ENCODE data around the gene MCL1.

The MCL1 gene

GRCh38 chr1:150552128-150552910 lies 27.1 kb downstream of the MCL1 start (continued):
- TF ChIP-seq ZNF692 (tag by site-specific recombination; IDR thresholded peaks at IDR 0.05) (no peak; the same call in 1 of the 2 replicates), ZNF610 (tag by site-specific recombination; IDR thresholded peaks at IDR 0.05; ENCODE audit: borderline replicate concordance) (no peak), SP2 (tag by site-specific recombination; IDR thresholded peaks at IDR 0.05) (peak; percentile 58), ZBTB17 (tag by site-specific recombination; IDR thresholded peaks at IDR 0.05) (no peak), ZSCAN4 (tag by site-specific recombination; IDR thresholded peaks at IDR 0.05) (no peak), ZNF280C (tag by site-specific recombination; IDR thresholded peaks at IDR 0.05) (no peak), ZNF792 (tag by site-specific recombination; IDR thresholded peaks at IDR 0.05) (no peak), ZNF292 (tag by site-specific recombination; IDR thresholded peaks at IDR 0.05; ENCODE audit: borderline replicate concordance, low read depth) (no peak), BCL11B (tag by site-specific recombination; IDR thresholded peaks at IDR 0.05; ENCODE audit: low read depth) (no peak), GLIS1 (tag by site-specific recombination; IDR thresholded peaks at IDR 0.05) (0 out of 2 replicates have a peak, but pooled peaks have one; percentile 9), YY1 (tag by site-specific recombination; IDR thresholded peaks at IDR 0.05) (no peak), ZNF214 (tag by site-specific recombination; IDR thresholded peaks at IDR 0.05; ENCODE audit: borderline replicate concordance) (no peak), ZNF132 (tag by site-specific recombination; IDR thresholded peaks at IDR 0.05; ENCODE audit: borderline replicate concordance) (no peak), ZNF704 (tag by site-specific recombination; IDR thresholded peaks at IDR 0.05) (no peak), ZNF449 (tag by site-specific recombination; IDR thresholded peaks at IDR 0.05) (no peak), ZNF639 (tag by site-specific recombination; IDR thresholded peaks at IDR 0.05) (no peak), KLF17 (tag by site-specific recombination; IDR thresholded peaks at IDR 0.05) (peak; percentile 30; the same call in 1 of the 2 replicates), CTCF (tag by site-specific recombination; IDR thresholded peaks at IDR 0.05) (no peak), ZNF473 (tag by site-specific recombination; IDR thresholded peaks at IDR 0.05) (no peak), INSM2 (tag by site-specific recombination; IDR thresholded peaks at IDR 0.05) (no peak), GLI2 (tag by site-specific recombination; IDR thresholded peaks at IDR 0.05; ENCODE audit: borderline replicate concordance, low read depth) (no peak), ZNF747 (tag by site-specific recombination; IDR thresholded peaks at IDR 0.05) (no peak), ZNF510 (tag by site-specific recombination; IDR thresholded peaks at IDR 0.05; ENCODE audit: insufficient replicate concordance) (no peak), ZNF112 (tag by site-specific recombination; IDR thresholded peaks at IDR 0.05) (no peak), MYNN (tag by site-specific recombination; IDR thresholded peaks at IDR 0.05; ENCODE audit: borderline replicate concordance) (no peak)

Measured in HEK293 (cell line).